B cell (primary cell): Measurements from ENCODE around the gene SLC35F3. TPM values are rescaled to one million over a fixed set of nuclear protein-coding genes. Genes with fewer than 3 reads are reported as not detected.

Experiments
- ATAC-seq: fragments of 200-7000 bp; cut with Tn5 transposase; one replicate; pipeline ENCODE4 v1.10.0; 2021; ENCODE audit warnings: low read depth, mild to moderate bottlenecking, moderate number of reproducible peaks, moderate library complexity
- CTCF ChIA-PET: fragments of 350-600 bp; sonication (Branson Sonifier 250); formaldehyde crosslinking; loops from one replicate; lab custom pipeline; 2021; ENCODE audit warnings: antibody characterized with exemption, inconsistent platforms; lab: Charles Lee
- POLR2A ChIA-PET: fragments of 350-600 bp; sonication (Branson Sonifier 250); formaldehyde crosslinking; loops from one replicate; lab custom pipeline; 2021; ENCODE audit warnings: antibody characterized with exemption; lab: Charles Lee
- DNase-seq: peaks from one replicate; pipeline ENCODE4 v3.0.0; 2013
- H2AFZ ChIP-seq: 2 replicates; pipeline ENCODE4 v1.6.1; 2012; ENCODE audit warnings: mild to moderate bottlenecking, low read depth, low read length; ENCODE audit not compliant: insufficient read depth, poor library complexity, severe bottlenecking
- H3K27ac ChIP-seq, 2 donors: 1 replicate in 1 of 2; 2 replicates in 1 of 2; pipeline ENCODE4 v1.5.1; 2012 to 2013; ENCODE audit warnings: low read length in 2 of 2, mild to moderate bottlenecking in 2 of 2, moderate library complexity in 1 of 2
- H3K27me3 ChIP-seq, 4 experiments: fragments of 200-600 bp in 1 of 4; sonication (generic) in 1 of 4; replicated peaks in 1 of 4; 1 replicate in 2 of 4; 2 replicates in 2 of 4; pipeline versions ENCODE4 v1.6.1 to v1.7.0; 2013 to 2016; ENCODE audit warnings: low read length in 3 of 4, mild to moderate bottlenecking in 2 of 4, mixed read lengths in 1 of 4, moderate library complexity in 1 of 4; ENCODE audit not compliant: insufficient read depth in 4 of 4, control insufficient read depth in 3 of 4; ENCODE audit errors: control extremely low read depth in 1 of 4
- H3K36me3 ChIP-seq, 2 experiments: replicated peaks in 1 of 2; 1 replicate in 1 of 2; 2 replicates in 1 of 2; pipeline versions ENCODE4 v1.6.1 to v1.7.1; 2013; ENCODE audit warnings: low read length in 1 of 2; ENCODE audit not compliant: insufficient read depth in 2 of 2, control insufficient read depth in 1 of 2; ENCODE audit errors: control extremely low read depth in 1 of 2, extremely low read depth in 1 of 2
- H3K4me1 ChIP-seq, 2 donors: fragments of 200-600 bp in 1 of 2; sonication (generic) in 1 of 2; 1 replicate in 1 of 2; 2 replicates in 1 of 2; pipeline versions ENCODE4 v1.5.1 to v1.6.1; 2013 to 2017; ENCODE audit warnings: low read length in 2 of 2; ENCODE audit not compliant: control insufficient read depth in 2 of 2, insufficient read depth in 2 of 2
- H3K4me2 ChIP-seq: replicated peaks from 2 replicates; pipeline ENCODE3; 2012; ENCODE audit warnings: mild to moderate bottlenecking, low read depth, low read length; ENCODE audit not compliant: poor library complexity, severe bottlenecking
- H3K4me3 ChIP-seq, 5 experiments: fragments of 200-600 bp in 1 of 5; sonication (generic) in 1 of 5; 1 replicate in 3 of 5; 2 replicates in 2 of 5; pipeline versions ENCODE4 v1.5.1 to v1.7.0; 2011 to 2016; ENCODE audit warnings: low read length in 4 of 5, mild to moderate bottlenecking in 4 of 5, low read depth in 2 of 5, control low read depth in 1 of 5, moderate library complexity in 1 of 5; ENCODE audit not compliant: insufficient read depth in 1 of 5; ENCODE audit errors: control extremely low read depth in 1 of 5, extremely low read depth in 1 of 5
- H3K79me2 ChIP-seq: fragments of 200-600 bp; sonication (generic); one replicate; pipeline ENCODE4 v1.6.0; 2016; ENCODE audit warnings: low read length; ENCODE audit not compliant: control insufficient read depth, insufficient read depth
- H3K9ac ChIP-seq: fragments of 200-600 bp; sonication (generic); 2 replicates; pipeline ENCODE4 v1.6.1; 2017; ENCODE audit warnings: mild to moderate bottlenecking, low read length, moderate library complexity
- H3K9me3 ChIP-seq, 3 donors: one replicate each; pipeline versions ENCODE4 v1.6.1 to v1.7.1; 2013; ENCODE audit warnings: low read length in 2 of 3; ENCODE audit not compliant: control insufficient read depth in 2 of 3, insufficient read depth in 1 of 3; ENCODE audit errors: control extremely low read depth in 1 of 3
- H4K20me1 ChIP-seq: 2 replicates; pipeline ENCODE4 v1.6.0; 2012; ENCODE audit warnings: mild to moderate bottlenecking, low read length; ENCODE audit not compliant: insufficient read depth, control insufficient read depth, poor library complexity, severe bottlenecking
- H3K27ac Mint-ChIP-seq: one replicate; pipeline ENCODE4 v1.8.0; 2021; ENCODE audit warnings: mixed read lengths
- H3K27me3 Mint-ChIP-seq: one replicate; pipeline ENCODE4 v1.8.0; 2021; ENCODE audit warnings: mixed read lengths
- H3K4me1 Mint-ChIP-seq: one replicate; pipeline ENCODE4 v1.8.0; 2021; ENCODE audit warnings: mixed read lengths
- H3K4me3 Mint-ChIP-seq: one replicate; pipeline ENCODE4 v1.8.0; 2021; ENCODE audit warnings: mixed read lengths
- H3K9me3 Mint-ChIP-seq: one replicate; pipeline ENCODE4 v1.8.0; 2022; ENCODE audit warnings: mixed read lengths; ENCODE audit not compliant: insufficient read depth
- EZH2 ChIP-seq: IDR thresholded peaks from 2 replicates; pipeline ENCODE4 v1.6.1; 2012; ENCODE audit warnings: borderline replicate concordance, low read depth, mild to moderate bottlenecking, moderate library complexity, low read length; ENCODE audit not compliant: insufficient read depth, poor library complexity, severe bottlenecking
- WGBS: methylation state at CpG from one replicate; pipeline ENCODE4 v1.1.5; 2013; ENCODE audit warnings: missing lambda C conversion rate; ENCODE audit not compliant: insufficient coverage; 5-methylcytosine and 5-hydroxymethylcytosine counted together
- intact Hi-C: fragments of 100-400 bp; cut with micrococcal nuclease; formaldehyde crosslinking; loops from one replicate; pipeline ENCODE4 v1.10.0; 2022
- polyA plus RNA-seq: library from polyadenylated mRNA; depleted of rRNA; stranded (reverse); fragments of >200 nt; gene quantifications from 2 replicates; pipeline ENCODE4 v1.2.3, GENCODE V29; 2012
- total RNA-seq, 2 donors: library from RNA; stranded (reverse); fragments of 120-200 nt in 1 of 2; gene quantifications; 1 replicate in 1 of 2; 2 replicates in 1 of 2; pipeline versions ENCODE4 v1.2.3 to v1.2.4, GENCODE V29; 2013 to 2022
- TF ChIP-seq, protein P1 (sequence below): fragments of 200-600 bp; IDR thresholded peaks from one replicate; pipeline ENCODE4 v1.8.0; 2022; ENCODE audit warnings: antibody characterized with exemption, mild to moderate bottlenecking

SLC35F3 gene
- total and polyA plus RNA-seq, 2 donors (not counting 1 experiment from before 2014, with no cell fraction given) = not detected

- H3K4me1 Mint-ChIP-seq = peaks cover 5% of the 10 kb centered on the region
- CTCF ChIA-PET = interaction anchor here (0.7 to 7.0 kb wide), 18 partner anchors 7 to 1533 kb away, joined by 3 to 57 read pairs (median 6); partner anchors contain the start of gene COA6
- H3K9me3 Mint-ChIP-seq = no peaks in the 10 kb centered on the region
- Histone ChIP-seq H3K4me2 (peak overlapping the region; percentile 35), H3K27ac (no peak overlapping the region), H3K27me3 (no peaks in the 10 kb centered on the region), H4K20me1 (no peaks in the 10 kb centered on the region), H3K9ac (no peak overlapping the region), H2AFZ (peak overlapping the region; percentile 13), H3K36me3 (no peaks in the 10 kb centered on the region), H3K4me1 (peaks cover 0 to 9% of the 10 kb centered on the region in 2 donors), H3K79me2 (no peaks in the 10 kb centered on the region), H3K9me3 (no peaks in the 10 kb centered on the region), H3K4me3 (no peak overlapping the region)
- TF ChIP-seq EZH2 = no peak
- TF ChIP-seq, protein P1, sequence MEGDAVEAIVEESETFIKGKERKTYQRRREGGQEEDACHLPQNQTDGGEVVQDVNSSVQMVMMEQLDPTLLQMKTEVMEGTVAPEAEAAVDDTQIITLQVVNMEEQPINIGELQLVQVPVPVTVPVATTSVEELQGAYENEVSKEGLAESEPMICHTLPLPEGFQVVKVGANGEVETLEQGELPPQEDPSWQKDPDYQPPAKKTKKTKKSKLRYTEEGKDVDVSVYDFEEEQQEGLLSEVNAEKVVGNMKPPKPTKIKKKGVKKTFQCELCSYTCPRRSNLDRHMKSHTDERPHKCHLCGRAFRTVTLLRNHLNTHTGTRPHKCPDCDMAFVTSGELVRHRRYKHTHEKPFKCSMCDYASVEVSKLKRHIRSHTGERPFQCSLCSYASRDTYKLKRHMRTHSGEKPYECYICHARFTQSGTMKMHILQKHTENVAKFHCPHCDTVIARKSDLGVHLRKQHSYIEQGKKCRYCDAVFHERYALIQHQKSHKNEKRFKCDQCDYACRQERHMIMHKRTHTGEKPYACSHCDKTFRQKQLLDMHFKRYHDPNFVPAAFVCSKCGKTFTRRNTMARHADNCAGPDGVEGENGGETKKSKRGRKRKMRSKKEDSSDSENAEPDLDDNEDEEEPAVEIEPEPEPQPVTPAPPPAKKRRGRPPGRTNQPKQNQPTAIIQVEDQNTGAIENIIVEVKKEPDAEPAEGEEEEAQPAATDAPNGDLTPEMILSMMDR = peak; percentile 84
- H3K4me3 Mint-ChIP-seq = peak overlapping the region; percentile 23
- peak; percentile 74 for DNase-seq
- intact Hi-C loops = loop anchor here (10.0 kb wide), 1 partner anchor 1005 kb away; no protein-coding TSS in a partner anchor
- peaks cover 22% of the 10 kb centered on the region for H3K27me3 Mint-ChIP-seq
- peak; percentile 85 for ATAC-seq
- 54% methylated on average over 20 of the region's 26 CpGs for WGBS
- POLR2A ChIA-PET = no interaction called here
- no peak overlapping the region for H3K27ac Mint-ChIP-seq
These were observed 405.4 kb downstream of the SLC35F3 start for GRCh38 chr1:234309598-234310459.

GRCh38 chr1:234310460-234310817 is 406.0 kb downstream of the SLC35F3 start:
- Mint-ChIP-seq H3K4me1 (peaks cover 10% of the 10 kb centered on the region), H3K27me3 (peaks cover 24% of the 10 kb centered on the region), H3K9me3 (no peaks in the 10 kb centered on the region), H3K27ac (no peak overlapping the region), H3K4me3 (no peak overlapping the region)
- Histone ChIP-seq H3K36me3 (no peaks in the 10 kb centered on the region), H3K4me3 (no peak overlapping the region), H3K79me2 (no peaks in the 10 kb centered on the region), H3K9ac (no peak overlapping the region), H4K20me1 (no peaks in the 10 kb centered on the region), H3K27me3 (no peaks in the 10 kb centered on the region), H2AFZ (no peak overlapping the region), H3K27ac (no peak overlapping the region), H3K9me3 (no peaks in the 10 kb centered on the region), H3K4me2 (no peak overlapping the region), H3K4me1 (peaks cover 0 to 15% of the 10 kb centered on the region in 2 donors)
- TF ChIP-seq, protein P1 = no peak
- no peak for TF ChIP-seq EZH2
- ChIA-PET POLR2A (interaction anchor here (0.6 kb wide), 1 partner anchor 1816 kb away, joined by 3 read pairs; no protein-coding TSS in a partner anchor), CTCF (interaction anchor here (0.6 to 7.0 kb wide), 18 partner anchors 8 to 1532 kb away, joined by 3 to 57 read pairs (median 6); partner anchors contain the start of gene COA6)
- 80% methylated on average over 1 of the region's 1 CpG for WGBS
- ATAC-seq (no peak), DNase-seq (no peak)
- intact Hi-C loops = loop anchor here (10.0 kb wide), 1 partner anchor 1006 kb away; no protein-coding TSS in a partner anchor
